DOHH2 (cell line): ENCODE results near the gene USP16.

ENCODE experiments used
- H3F3A ChIP-seq: fragments of 200-600 bp; sonication (generic), shearing (Covaris generic); 2 replicates; pipeline ENCODE4 v1.6.0; 2016; ENCODE audit warnings: antibody characterized with exemption, mild to moderate bottlenecking; ENCODE audit not compliant: control insufficient read depth, insufficient read depth
- H3K27ac ChIP-seq: fragments of 200-600 bp; sonication (generic); 2 replicates; pipeline ENCODE4 v1.5.1; 2014; ENCODE audit warnings: low read depth, mild to moderate bottlenecking, low read length, moderate library complexity
- H3K27me3 ChIP-seq: fragments of 200-600 bp; sonication (generic); 2 replicates; pipeline ENCODE4 v1.6.1; 2014; ENCODE audit warnings: mild to moderate bottlenecking, low read length, mixed read lengths; ENCODE audit not compliant: control insufficient read depth
- H3K36me3 ChIP-seq: fragments of 200-600 bp; sonication (generic); 2 replicates; pipeline ENCODE4 v1.6.1; 2014; ENCODE audit warnings: mild to moderate bottlenecking, low read length, moderate library complexity, mixed read lengths; ENCODE audit not compliant: control insufficient read depth
- H3K4me1 ChIP-seq: fragments of 200-600 bp; sonication (generic); 2 replicates; pipeline ENCODE4 v1.6.1; 2014; ENCODE audit warnings: mild to moderate bottlenecking, low read length, mixed read lengths; ENCODE audit not compliant: control insufficient read depth
- H3K4me2 ChIP-seq: fragments of 200-600 bp; sonication (generic); 2 replicates; pipeline ENCODE4 v1.6.0; 2014; ENCODE audit warnings: mild to moderate bottlenecking, low read length, moderate library complexity
- H3K4me3 ChIP-seq: fragments of 200-600 bp; sonication (generic); 2 replicates; pipeline ENCODE4 v1.5.1; 2014; ENCODE audit warnings: mild to moderate bottlenecking, low read length, mixed read lengths
- H3K79me2 ChIP-seq: fragments of 200-600 bp; sonication (generic); 2 replicates; pipeline ENCODE4 v1.6.1; 2014; ENCODE audit warnings: mild to moderate bottlenecking, low read length, mixed read lengths; ENCODE audit not compliant: control insufficient read depth
- H3K9me2 ChIP-seq: fragments of 200-600 bp; sonication (generic); replicated peaks from 2 replicates; pipeline ENCODE4 v1.6.1; 2014; ENCODE audit warnings: mild to moderate bottlenecking, low read length, mixed read lengths; ENCODE audit not compliant: control insufficient read depth
- H3K9me3 ChIP-seq: fragments of 200-600 bp; sonication (generic); 2 replicates; pipeline ENCODE4 v1.6.1; 2014; ENCODE audit warnings: antibody characterized with exemption, low read length, mixed read lengths; ENCODE audit not compliant: control insufficient read depth, insufficient read depth
- H4K20me1 ChIP-seq: fragments of 200-600 bp; sonication (generic); 2 replicates; pipeline ENCODE4 v1.6.0; 2014; ENCODE audit warnings: low read depth, mild to moderate bottlenecking, antibody characterized with exemption, low read length, moderate library complexity; ENCODE audit not compliant: control insufficient read depth, insufficient read depth
- CTCF ChIP-seq: fragments of 200-600 bp; sonication (generic); IDR thresholded peaks from one replicate; pipeline ENCODE4 v1.5.1; 2014; ENCODE audit warnings: antibody characterized with exemption, mild to moderate bottlenecking, low read depth, low read length; ENCODE audit not compliant: poor library complexity, severe bottlenecking
- EZH2phosphoT487 ChIP-seq: fragments of 200-600 bp; sonication (generic); IDR thresholded peaks from 2 replicates; pipeline ENCODE4 v1.6.1; 2017; ENCODE audit warnings: borderline replicate concordance, mild to moderate bottlenecking, antibody characterized with exemption, low read length, moderate library complexity, mixed read lengths

USP16 gene

DNA sequence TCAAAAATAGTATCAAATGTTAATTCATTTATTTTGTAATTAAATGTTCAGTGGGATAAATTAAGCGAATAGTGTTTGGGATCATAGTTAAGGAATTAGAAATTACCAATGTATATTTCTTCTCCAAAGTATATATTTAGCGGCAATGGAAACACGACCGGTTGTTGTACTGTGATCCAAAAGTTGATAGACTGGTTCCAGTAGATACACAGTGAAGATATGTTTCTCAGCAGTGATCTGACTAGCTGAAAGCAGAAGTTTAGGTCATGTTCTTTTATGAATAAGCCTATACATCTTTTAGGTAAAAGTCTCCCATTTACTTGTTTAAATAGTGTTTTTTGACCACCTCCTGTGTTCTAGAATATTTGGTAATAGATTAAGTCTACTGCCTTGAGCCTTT, 8.8 kb downstream of the USP16 start:
- no peak overlapping the region for H3K4me2 ChIP-seq
- H3K9me2 ChIP-seq, result no peaks in the 10 kb centered on the region
- no peak overlapping the region for H3K27ac ChIP-seq
- TF ChIP-seq CTCF, result no peak
- TF ChIP-seq EZH2phosphoT487, result no peak
- H3F3A ChIP-seq, result peaks cover 2% of the 10 kb centered on the region
- H4K20me1 ChIP-seq, result no peaks in the 10 kb centered on the region
- H3K36me3 ChIP-seq, result peaks cover 87% of the 10 kb centered on the region
- no peak overlapping the region for H3K4me3 ChIP-seq
- H3K9me3 ChIP-seq, result no peaks in the 10 kb centered on the region
- H3K4me1 ChIP-seq, result no peaks in the 10 kb centered on the region
- no peaks in the 10 kb centered on the region for H3K27me3 ChIP-seq
- peaks cover 38% of the 10 kb centered on the region for H3K79me2 ChIP-seq

- no peak overlapping the region for H3K4me2 ChIP-seq
- H3K4me3 ChIP-seq, result no peak overlapping the region
- no peaks in the 10 kb centered on the region for H3K9me2 ChIP-seq
- H4K20me1 ChIP-seq, result no peaks in the 10 kb centered on the region
- H3K27ac ChIP-seq, result no peak overlapping the region
- H3F3A ChIP-seq, result peaks cover 2% of the 10 kb centered on the region
- no peak for TF ChIP-seq CTCF
- TF ChIP-seq EZH2phosphoT487, result no peak
- peaks cover 88% of the 10 kb centered on the region for H3K36me3 ChIP-seq
- no peaks in the 10 kb centered on the region for H3K4me1 ChIP-seq
- H3K27me3 ChIP-seq, result no peaks in the 10 kb centered on the region
- peaks cover 33% of the 10 kb centered on the region for H3K79me2 ChIP-seq
- H3K9me3 ChIP-seq, result no peaks in the 10 kb centered on the region
Measured at GRCh38 chr21:29033871-29034270, 9.4 kb downstream of the USP16 start.

- Histone ChIP-seq H4K20me1 (no peaks in the 10 kb centered on the region), H3K9me2 (no peaks in the 10 kb centered on the region), H3K4me2 (no peak overlapping the region), H3K27me3 (no peaks in the 10 kb centered on the region), H3K9me3 (no peaks in the 10 kb centered on the region), H3K36me3 (peaks cover 90% of the 10 kb centered on the region), H3K4me3 (no peak overlapping the region), H3K4me1 (no peaks in the 10 kb centered on the region), H3F3A (peaks cover 2% of the 10 kb centered on the region), H3K27ac (no peak overlapping the region), H3K79me2 (peaks cover 26% of the 10 kb centered on the region)
- TF ChIP-seq EZH2phosphoT487 (no peak), CTCF (no peak)
Measured at GRCh38 chr21:29034678-29035077, 10.2 kb downstream of the USP16 start.

DNA sequence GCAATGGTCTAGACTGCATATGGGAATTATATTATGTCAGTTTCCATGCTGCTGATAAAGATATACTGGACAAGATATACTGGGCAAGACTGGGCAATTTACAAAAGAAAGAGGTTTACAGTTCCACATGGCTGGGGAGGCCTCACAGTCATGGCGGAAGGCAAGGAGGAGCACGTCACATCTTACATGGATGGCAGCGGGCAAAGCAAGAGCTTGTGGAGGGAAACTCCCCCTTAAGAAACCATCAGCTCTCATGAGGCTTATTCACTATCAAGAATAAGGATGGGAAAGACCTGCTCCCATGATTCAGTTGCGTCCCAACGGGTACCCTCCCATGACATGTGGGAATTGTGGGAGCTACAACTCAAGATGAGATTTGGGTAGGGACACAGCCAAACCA, 27.8 kb downstream of the USP16 start:
- H3F3A ChIP-seq, result peaks cover 36% of the 10 kb centered on the region
- no peak overlapping the region for H3K4me3 ChIP-seq
- no peaks in the 10 kb centered on the region for H3K4me1 ChIP-seq
- no peaks in the 10 kb centered on the region for H3K9me2 ChIP-seq
- H3K27ac ChIP-seq, result no peak overlapping the region
- H3K9me3 ChIP-seq, result no peaks in the 10 kb centered on the region
- H3K27me3 ChIP-seq, result no peaks in the 10 kb centered on the region
- no peaks in the 10 kb centered on the region for H4K20me1 ChIP-seq
- no peak overlapping the region for H3K4me2 ChIP-seq
- H3K79me2 ChIP-seq, result 0 out of 2 replicates have a peak, but pooled peaks cover 2% of the 10 kb centered on the region
- H3K36me3 ChIP-seq, result peaks cover 89% of the 10 kb centered on the region
- TF ChIP-seq CTCF (no peak), EZH2phosphoT487 (no peak)
